Measurements from ENCODE around the gene LYL1. TPM values are rescaled to one million over a fixed set of nuclear protein-coding genes. Genes with fewer than 3 reads are reported as not detected.

Gene LYL1
- total RNA-seq, 1 donor = 0.36 TPM

- H3K4me2 ChIP-seq (ENCODE audit: insufficient read depth, low read length) = no peak overlapping the region
- TF ChIP-seq CTCF (IDR thresholded peaks at IDR 0.05; ENCODE audit: extremely low read depth, low read depth, low read length) = no peak
- H3K27me3 ChIP-seq (ENCODE audit: insufficient read depth, low read length) = no peaks in the 10 kb centered on the region
- H3K36me3 ChIP-seq (ENCODE audit: insufficient read depth, low read length) = peaks cover 7% of the 10 kb centered on the region
- H3K4me3 ChIP-seq (ENCODE audit: insufficient read depth, low read length) = no peak overlapping the region
- H3K4me1 ChIP-seq (ENCODE audit: insufficient read depth, low read length) = peaks cover 10% of the 10 kb centered on the region
- H2AFZ ChIP-seq (ENCODE audit: low read length) = no peak overlapping the region
- DNase-seq (ENCODE audit: insufficient read length, low spot score, missing footprints) = no peak
- H3K79me2 ChIP-seq (ENCODE audit: insufficient read depth, low read length) = no peaks in the 10 kb centered on the region
- H3K27ac ChIP-seq (ENCODE audit: low read depth, low read length) = no peak overlapping the region
- H3K9me3 ChIP-seq (ENCODE audit: low read depth, low read length) = no peaks in the 10 kb centered on the region
- peaks cover 7% of the 10 kb centered on the region for H4K20me1 ChIP-seq (ENCODE audit: insufficient read depth, low read length)
These were observed 1.1 kb upstream of the LYL1 start for GRCh38 chr19:13103581-13104359.

- Histone ChIP-seq H3K4me3 (ENCODE audit: insufficient read depth, low read length) (peak overlapping the region; percentile 61), H2AFZ (ENCODE audit: low read length) (no peak overlapping the region), H4K20me1 (ENCODE audit: insufficient read depth, low read length) (peaks cover 7% of the 10 kb centered on the region), H3K27ac (ENCODE audit: low read depth, low read length) (peak overlapping the region; percentile 45), H3K9me3 (ENCODE audit: low read depth, low read length) (no peaks in the 10 kb centered on the region), H3K4me1 (ENCODE audit: insufficient read depth, low read length) (peaks cover 10% of the 10 kb centered on the region), H3K4me2 (ENCODE audit: insufficient read depth, low read length) (peak overlapping the region; percentile 54), H3K36me3 (ENCODE audit: insufficient read depth, low read length) (peaks cover 4% of the 10 kb centered on the region), H3K27me3 (ENCODE audit: insufficient read depth, low read length) (no peaks in the 10 kb centered on the region), H3K79me2 (ENCODE audit: insufficient read depth, low read length) (no peaks in the 10 kb centered on the region)
- no peak for DNase-seq (ENCODE audit: insufficient read length, low spot score, missing footprints)
- TF ChIP-seq CTCF (IDR thresholded peaks at IDR 0.05; ENCODE audit: extremely low read depth, low read depth, low read length) = no peak
These were observed 317 bp downstream of the LYL1 start for GRCh38 chr19:13102416-13102665.

GRCh38 chr19:13101590-13102415, 855 bp downstream of the LYL1 start:
- H3K27me3 ChIP-seq (ENCODE audit: insufficient read depth, low read length) = no peaks in the 10 kb centered on the region
- peaks cover 7% of the 10 kb centered on the region for H4K20me1 ChIP-seq (ENCODE audit: insufficient read depth, low read length)
- H3K79me2 ChIP-seq (ENCODE audit: insufficient read depth, low read length) = no peaks in the 10 kb centered on the region
- peak overlapping the region; percentile 54 for H3K4me2 ChIP-seq (ENCODE audit: insufficient read depth, low read length)
- no peak for TF ChIP-seq CTCF (IDR thresholded peaks at IDR 0.05; ENCODE audit: extremely low read depth, low read depth, low read length)
- peaks cover 2% of the 10 kb centered on the region for H3K36me3 ChIP-seq (ENCODE audit: insufficient read depth, low read length)
- peaks cover 10% of the 10 kb centered on the region for H3K4me1 ChIP-seq (ENCODE audit: insufficient read depth, low read length)
- no peak for DNase-seq (ENCODE audit: insufficient read length, low spot score, missing footprints)
- peak overlapping the region; percentile 45 for H3K27ac ChIP-seq (ENCODE audit: low read depth, low read length)
- peak overlapping the region; percentile 61 for H3K4me3 ChIP-seq (ENCODE audit: insufficient read depth, low read length)
- no peaks in the 10 kb centered on the region for H3K9me3 ChIP-seq (ENCODE audit: low read depth, low read length)
- no peak overlapping the region for H2AFZ ChIP-seq (ENCODE audit: low read length)
